ENCODE data around the gene XRN2.

The XRN2 gene

GRCh38 chr20:21294755-21295154 lies 8.4 kb upstream of the XRN2 start:
- TF ChIP-seq, protein P1, sequence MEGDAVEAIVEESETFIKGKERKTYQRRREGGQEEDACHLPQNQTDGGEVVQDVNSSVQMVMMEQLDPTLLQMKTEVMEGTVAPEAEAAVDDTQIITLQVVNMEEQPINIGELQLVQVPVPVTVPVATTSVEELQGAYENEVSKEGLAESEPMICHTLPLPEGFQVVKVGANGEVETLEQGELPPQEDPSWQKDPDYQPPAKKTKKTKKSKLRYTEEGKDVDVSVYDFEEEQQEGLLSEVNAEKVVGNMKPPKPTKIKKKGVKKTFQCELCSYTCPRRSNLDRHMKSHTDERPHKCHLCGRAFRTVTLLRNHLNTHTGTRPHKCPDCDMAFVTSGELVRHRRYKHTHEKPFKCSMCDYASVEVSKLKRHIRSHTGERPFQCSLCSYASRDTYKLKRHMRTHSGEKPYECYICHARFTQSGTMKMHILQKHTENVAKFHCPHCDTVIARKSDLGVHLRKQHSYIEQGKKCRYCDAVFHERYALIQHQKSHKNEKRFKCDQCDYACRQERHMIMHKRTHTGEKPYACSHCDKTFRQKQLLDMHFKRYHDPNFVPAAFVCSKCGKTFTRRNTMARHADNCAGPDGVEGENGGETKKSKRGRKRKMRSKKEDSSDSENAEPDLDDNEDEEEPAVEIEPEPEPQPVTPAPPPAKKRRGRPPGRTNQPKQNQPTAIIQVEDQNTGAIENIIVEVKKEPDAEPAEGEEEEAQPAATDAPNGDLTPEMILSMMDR (IDR thresholded peaks at IDR 0.05; ENCODE audit: insufficient read depth, missing control alignments), result no peak
- FAIRE-seq (no peak), DNase-seq (ENCODE audit: insufficient read length, low spot score) (no peak)

DNA sequence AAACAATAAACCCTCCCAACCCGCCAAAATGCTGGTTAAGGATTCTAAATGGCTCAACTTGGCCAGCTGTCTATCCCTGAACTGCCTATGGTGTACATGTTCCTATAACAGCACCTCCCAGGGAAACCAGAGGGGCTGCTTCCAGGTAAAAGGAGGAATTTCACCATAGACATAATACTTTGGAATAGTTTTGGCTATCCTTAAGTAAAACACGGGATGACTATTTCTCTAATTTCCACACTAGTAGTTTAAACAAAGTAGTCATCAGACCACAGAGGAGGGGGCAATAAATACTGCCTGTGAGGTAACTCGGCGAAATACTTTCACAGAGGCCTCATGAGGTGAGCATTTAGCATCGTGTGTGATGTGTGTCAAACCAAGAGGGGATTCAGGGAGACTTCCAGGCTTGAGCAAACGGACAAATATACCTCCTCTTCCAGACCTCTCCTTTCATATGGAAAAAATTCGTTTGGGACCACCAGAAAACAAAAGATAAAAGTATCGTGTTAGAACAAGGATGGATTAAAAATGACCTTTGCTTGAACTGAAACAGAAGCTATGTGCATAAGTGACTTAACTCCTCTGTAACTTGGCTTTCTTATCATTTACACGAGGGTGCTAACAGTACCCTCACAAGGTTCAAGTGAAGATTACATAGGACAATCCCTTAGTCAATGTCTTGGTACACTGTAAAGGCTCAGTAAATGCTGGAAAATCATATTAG lies 1.0 kb upstream of the XRN2 start:
- no peak for FAIRE-seq
- TF ChIP-seq, protein P1 (IDR thresholded peaks at IDR 0.05; ENCODE audit: insufficient read depth, missing control alignments), result no peak

DNA sequence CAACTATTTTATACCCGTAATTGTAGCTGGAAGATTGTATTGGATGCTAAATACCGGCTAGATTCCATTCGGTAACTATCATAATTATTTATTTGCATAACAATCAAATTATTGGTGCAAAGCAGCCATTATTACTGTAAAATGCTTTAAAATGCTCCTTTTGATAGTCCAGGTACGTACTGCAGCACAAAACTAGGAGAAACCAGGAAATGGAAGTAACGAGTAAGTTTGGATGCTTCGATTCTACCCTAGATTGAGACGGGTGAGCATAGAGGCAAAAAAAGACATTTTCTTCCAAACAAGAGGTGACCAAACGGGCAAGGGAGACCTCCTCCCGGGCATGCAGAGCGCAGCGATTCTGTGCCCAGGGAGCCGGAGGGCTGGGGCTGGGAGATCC lies 469 bp upstream of the XRN2 start:
- TF ChIP-seq, protein P1 (IDR thresholded peaks at IDR 0.05; ENCODE audit: insufficient read depth, missing control alignments), result no peak
- FAIRE-seq, result no peak
- no peak for DNase-seq (ENCODE audit: insufficient read length, low spot score)

More for the DNA sequence above, 1.0 kb upstream of the XRN2 start:
- DNase-seq (ENCODE audit: insufficient read length, low spot score), result no peak

DNA sequence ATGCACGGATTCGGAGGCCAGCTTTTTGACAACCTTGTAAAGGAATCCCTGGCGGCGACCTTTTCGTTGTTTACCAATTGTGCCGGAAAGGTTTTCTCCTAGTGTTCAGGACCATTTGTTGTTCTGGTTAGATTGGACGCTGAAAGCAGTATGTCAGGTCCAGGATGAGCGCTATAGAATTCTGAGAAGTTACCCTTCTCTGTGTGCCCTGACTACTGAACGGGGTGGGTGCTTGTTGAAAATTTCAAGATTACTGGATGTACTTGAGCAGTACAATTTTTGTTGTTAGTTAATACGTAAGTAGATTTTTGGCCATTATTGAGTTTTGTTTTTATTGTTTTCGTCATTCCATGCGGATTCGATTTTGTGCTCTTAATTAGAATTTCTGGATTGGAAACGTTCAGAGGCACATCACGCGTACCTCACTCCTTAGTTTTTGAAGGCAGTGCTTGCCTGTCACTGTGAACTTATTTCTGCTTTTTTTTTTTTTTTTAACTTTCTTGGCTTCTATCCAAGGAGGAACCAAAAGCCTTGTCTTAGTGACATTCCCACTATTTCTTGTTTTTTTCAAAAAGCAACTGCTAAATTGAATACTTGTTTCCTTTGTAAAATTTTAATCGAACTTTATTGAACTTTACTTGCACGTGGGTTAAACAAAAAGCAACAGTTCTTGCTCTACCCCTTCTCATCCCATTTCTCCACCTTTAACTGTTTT lies 898 bp downstream of the XRN2 start:
- FAIRE-seq (no peak), DNase-seq (ENCODE audit: insufficient read length, low spot score) (no peak)
- TF ChIP-seq, protein P1 (IDR thresholded peaks at IDR 0.05; ENCODE audit: insufficient read depth, missing control alignments), result no peak

DNA sequence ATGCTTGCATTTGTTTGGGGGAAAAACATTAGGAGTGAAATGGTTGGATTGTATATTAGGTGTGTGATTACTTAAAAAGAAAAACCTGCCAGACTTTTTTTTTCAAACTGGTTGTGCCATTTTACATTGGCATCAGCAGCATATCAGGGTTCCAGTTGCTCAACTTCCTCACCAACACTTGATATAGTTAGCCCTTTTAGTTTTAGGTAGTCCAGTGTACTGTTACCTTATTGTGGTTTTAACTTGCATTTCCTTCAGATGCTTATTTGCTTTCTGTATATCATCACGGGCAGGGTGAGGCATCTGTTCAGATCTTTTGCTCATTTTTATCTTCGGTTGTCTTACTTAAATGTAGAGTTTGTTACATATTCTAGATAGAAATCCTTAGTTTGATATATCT lies 5.2 kb downstream of the XRN2 start:
- DNase-seq (ENCODE audit: insufficient read length, low spot score) (no peak), FAIRE-seq (no peak)
- TF ChIP-seq, protein P1 (IDR thresholded peaks at IDR 0.05; ENCODE audit: insufficient read depth, missing control alignments), result no peak

DNA sequence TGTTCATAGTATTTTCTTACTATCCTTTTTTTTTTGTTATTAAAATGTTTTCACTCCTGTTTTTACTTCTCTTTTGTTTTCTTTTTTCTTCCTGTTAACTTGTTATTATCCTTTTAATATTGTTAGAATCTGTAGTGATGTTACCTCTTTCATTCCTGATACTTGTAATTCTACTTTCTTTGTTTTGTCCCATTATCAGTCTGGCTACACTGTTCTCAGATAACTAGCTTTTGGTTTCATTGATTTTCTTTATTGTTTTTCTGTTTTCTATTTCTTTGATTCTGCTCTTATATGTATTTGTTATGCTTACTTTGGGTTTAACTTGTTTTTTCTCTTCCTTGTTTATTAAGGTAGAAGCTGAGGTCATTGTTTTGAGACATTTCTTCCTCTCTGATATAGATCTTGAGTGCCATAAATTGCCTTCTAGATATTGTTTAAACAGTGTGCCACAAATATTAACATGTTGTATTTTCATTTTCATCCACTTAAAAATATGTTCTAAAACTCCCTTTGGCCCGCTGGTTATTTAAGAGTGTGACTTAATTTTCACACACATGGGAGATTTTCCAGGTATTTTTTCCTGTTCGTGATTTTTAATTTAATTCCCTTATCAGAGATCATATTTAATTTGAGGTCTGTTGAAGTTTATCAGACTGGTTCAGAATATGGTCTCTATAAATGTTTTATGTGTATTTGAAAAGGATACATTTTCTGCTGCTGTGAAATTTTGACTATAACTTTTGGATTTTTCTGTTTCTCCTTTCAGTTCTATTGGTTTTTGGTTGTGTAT lies 6.7 kb downstream of the XRN2 start:
- no peak for DNase-seq (ENCODE audit: insufficient read length, low spot score)
- TF ChIP-seq, protein P1 (IDR thresholded peaks at IDR 0.05; ENCODE audit: insufficient read depth, missing control alignments), result no peak
- no peak for FAIRE-seq
